GM12874 (cell line): ENCODE results near the gene CTSH.
A peak's percentile ranks its signal among the peaks of the same experiment; 100 is the strongest.

Source experiments
- TF ChIP-seq, protein P1 (sequence below): IDR thresholded peaks from 2 replicates; pipeline ENCODE4 v1.5.1; 2011; ENCODE audit warnings: low read depth, mild to moderate bottlenecking, control low read depth, low read length, moderate library complexity; ENCODE audit not compliant: insufficient read depth

The CTSH gene

DNA sequence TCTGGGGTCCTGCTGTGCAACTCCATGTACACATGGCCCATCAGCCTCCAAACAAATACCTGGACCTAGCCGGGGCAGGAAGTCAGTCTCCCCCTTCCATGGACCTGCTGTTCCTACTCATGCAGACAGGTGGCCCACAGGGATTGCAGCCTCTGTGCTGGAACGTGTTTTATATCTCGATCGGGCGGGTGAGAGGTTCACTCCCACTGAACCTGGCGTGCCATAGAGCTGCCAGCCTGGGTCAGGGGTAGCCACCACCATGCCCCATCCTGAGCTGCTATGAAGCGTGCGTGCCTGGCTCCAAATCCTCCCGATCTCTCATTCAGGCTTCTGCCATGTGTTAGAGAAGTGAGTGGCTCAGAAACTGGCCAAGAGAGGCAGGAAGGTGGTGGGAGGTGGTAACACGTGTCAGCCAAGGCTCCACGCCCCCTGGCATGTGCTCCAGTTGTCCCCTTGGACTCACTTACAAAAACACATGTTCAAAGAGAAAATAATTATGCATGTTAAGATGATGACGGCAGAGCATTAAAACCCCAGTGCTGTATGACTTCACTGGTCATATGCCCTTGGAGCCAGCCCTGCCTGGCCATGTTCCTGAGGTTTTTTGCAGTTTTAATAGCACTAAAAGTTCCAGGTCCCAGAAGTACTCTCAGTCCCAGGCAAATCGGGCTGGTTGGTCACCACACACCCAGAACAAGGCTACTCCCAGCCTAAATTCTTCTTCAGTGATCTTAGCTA is 30.6 kb downstream of the CTSH start:
- TF ChIP-seq, protein P1, sequence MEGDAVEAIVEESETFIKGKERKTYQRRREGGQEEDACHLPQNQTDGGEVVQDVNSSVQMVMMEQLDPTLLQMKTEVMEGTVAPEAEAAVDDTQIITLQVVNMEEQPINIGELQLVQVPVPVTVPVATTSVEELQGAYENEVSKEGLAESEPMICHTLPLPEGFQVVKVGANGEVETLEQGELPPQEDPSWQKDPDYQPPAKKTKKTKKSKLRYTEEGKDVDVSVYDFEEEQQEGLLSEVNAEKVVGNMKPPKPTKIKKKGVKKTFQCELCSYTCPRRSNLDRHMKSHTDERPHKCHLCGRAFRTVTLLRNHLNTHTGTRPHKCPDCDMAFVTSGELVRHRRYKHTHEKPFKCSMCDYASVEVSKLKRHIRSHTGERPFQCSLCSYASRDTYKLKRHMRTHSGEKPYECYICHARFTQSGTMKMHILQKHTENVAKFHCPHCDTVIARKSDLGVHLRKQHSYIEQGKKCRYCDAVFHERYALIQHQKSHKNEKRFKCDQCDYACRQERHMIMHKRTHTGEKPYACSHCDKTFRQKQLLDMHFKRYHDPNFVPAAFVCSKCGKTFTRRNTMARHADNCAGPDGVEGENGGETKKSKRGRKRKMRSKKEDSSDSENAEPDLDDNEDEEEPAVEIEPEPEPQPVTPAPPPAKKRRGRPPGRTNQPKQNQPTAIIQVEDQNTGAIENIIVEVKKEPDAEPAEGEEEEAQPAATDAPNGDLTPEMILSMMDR: peak; percentile 14; the same call in 1 of the 2 replicates

DNA sequence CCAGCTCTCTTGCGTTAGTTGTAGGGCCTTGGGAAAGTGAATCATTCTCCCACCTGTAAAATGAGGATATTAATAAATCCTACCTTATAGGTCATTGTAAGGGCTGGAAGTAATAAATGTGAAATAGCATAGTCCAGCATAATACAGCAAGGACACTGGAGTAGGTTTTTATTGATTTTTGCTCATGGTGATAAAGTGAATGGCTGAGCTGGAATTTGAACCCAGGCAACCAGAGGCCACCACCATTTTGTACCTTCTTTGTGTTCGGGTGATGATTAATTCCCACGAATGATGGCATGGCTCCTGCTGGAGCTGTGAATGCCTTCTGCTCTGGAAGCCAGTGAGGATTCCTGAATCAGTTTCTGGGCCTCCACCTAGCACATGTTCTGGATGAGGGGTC is 31.8 kb downstream of the CTSH start:
- TF ChIP-seq, protein P1: no peak

DNA sequence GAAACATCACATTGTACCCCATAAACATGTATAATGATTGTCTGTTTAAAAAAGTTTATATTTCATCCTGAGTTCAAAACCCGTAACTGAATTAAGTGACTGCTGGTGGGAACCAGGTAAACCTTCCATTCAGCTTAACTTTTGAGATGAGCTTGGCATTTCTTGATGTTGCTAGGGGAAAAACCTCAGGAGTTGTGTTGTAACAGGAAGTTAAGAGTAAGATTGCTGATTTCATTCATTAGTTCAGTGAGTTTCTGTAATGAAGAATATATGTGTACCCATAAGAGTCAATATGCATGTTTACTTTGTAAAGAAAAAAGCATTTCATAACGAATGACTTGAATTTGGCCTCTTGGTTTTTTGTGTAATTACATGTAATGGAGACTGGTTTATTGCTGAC is 32.5 kb downstream of the CTSH start:
- TF ChIP-seq, protein P1: no peak

DNA sequence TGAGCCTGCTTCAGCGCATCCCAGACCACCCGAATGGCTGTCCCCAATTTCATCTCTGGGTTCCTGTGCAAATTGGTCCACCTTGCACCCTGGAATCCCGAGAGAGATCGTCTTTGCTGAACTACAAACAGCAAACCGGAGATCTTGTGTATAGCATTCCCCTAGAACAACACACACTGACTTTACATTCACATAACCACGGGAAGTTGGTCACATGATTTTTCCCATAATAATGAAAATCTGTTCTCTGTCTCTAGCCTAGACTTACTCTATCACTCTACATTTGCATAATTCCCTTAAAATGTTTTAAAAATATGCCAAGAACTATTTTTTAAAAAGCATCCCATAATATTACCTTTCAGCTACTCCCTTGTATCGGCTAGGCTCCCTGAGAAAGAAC is 34.6 kb downstream of the CTSH start:
- TF ChIP-seq, protein P1: no peak

DNA sequence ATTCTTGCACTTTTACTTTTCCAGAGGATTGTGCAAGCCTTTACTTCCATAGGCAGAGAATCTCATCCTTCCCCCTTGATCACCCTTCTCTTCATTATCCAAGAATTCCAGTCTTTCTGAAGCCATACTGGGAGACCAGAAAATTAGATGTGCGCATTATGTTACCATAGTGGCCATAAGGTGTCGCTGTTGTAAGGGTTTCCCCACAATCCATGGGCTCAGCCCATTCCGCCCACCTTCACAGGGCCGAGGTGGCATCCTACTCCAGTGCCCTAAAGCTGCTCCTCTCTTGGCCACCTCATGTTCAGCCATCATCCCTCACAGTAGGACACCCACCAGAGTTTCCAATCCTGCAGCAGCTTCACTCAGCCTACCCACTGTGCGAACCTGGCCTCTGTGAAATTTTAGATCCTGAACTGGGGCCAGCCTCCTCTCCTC is 35.0 kb downstream of the CTSH start:
- TF ChIP-seq, protein P1: peak; percentile 63

DNA sequence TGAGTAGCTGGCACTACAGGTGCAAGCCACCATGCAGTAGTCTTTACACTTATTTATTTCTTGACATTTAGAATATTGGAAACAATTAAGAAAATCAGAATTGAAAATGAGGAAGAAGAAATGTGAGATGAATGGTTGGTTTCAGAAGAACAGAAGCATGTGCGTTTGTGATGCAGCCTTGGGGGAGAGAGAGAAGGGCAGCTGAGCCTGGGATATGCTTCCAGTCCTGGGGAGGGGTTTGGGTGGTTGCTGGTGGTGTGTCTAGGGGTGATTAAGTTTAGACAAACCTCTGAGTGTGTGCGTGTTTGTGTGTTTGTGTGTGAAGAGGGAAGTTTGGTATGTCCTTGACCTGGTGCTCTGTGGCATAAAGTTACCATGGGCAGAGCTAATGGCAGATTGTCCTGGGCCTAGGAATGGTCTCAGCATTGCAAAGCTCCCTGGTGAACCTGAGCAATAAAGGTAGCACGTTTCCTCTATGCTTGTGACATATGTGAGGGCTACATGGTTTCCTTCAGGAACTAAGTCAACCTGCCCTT is 35.6 kb downstream of the CTSH start:
- TF ChIP-seq, protein P1: no peak

DNA sequence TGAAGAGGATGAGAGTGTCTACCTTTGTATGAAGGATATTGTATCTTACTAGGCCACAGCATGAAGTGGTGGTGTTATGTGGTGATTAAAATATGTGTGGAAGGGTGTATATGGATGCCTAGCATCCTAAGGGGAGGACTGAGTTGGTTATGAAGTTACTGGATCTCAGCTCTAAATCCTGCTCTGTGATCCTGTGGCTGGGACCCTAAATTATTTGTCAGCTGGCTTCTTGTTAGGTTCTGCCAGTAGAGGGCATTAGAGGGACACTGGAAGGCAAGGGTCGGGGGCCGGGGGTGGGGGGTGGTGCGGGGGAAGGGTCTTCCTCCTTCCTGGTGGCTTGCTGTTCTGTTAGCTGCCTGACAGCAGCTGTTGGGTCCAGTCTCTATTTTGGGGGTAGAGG is 37.3 kb downstream of the CTSH start:
- TF ChIP-seq, protein P1: peak; percentile 28; the same call in 1 of the 2 replicates
